Mucosa of descending colon (tissue), 3 donors: Measurements from ENCODE around the gene SMIM35. TPM values are rescaled to one million over a fixed set of nuclear protein-coding genes. Genes with fewer than 3 reads are reported as not detected.

Experiments
- ATAC-seq: fragments of 200-7000 bp; cut with Tn5 transposase; one replicate; pipeline ENCODE4 v1.9.1; 2020; ENCODE audit warnings: mild to moderate bottlenecking, moderate library complexity
- DNase-seq, 3 donors: peaks; one replicate each; pipeline ENCODE4 v3.0.0-alpha.2; 2020
- H3K36me3 ChIP-seq: fragments of 200-600 bp; one replicate; pipeline ENCODE4 v1.8.0; 2021; ENCODE audit warnings: low read depth, mild to moderate bottlenecking
- H3K4me1 ChIP-seq: fragments of 200-600 bp; one replicate; pipeline ENCODE4 v1.8.0; 2021; ENCODE audit warnings: low read depth, mild to moderate bottlenecking
- H3K4me3 ChIP-seq: fragments of 200-600 bp; one replicate; pipeline ENCODE4 v1.8.0; 2021; ENCODE audit warnings: mild to moderate bottlenecking
- H3K9me3 ChIP-seq: fragments of 200-600 bp; one replicate; pipeline ENCODE4 v1.8.0; 2021; ENCODE audit warnings: mild to moderate bottlenecking
- CTCF ChIP-seq: fragments of 200-600 bp; IDR thresholded peaks from one replicate; pipeline ENCODE4 v1.8.0; 2022; ENCODE audit warnings: antibody characterized with exemption, mild to moderate bottlenecking
- intact Hi-C, 2 donors: fragments of 100-400 bp; cut with DNase I in 1 of 2; cut with micrococcal nuclease in 1 of 2; formaldehyde crosslinking; loops; one replicate each; pipeline versions ENCODE4 v1.11.0 to v1.11.1; 2022; cut with DNase I, micrococcal nuclease
- total RNA-seq, 3 donors: library from RNA; stranded (reverse); fragmentation: NEBNext Ultra II Directional in 2 of 3; extraction: Animal tissue kit (Norgen Biotek cat#: 25700) in 2 of 3; gene quantifications; one replicate each; pipeline versions ENCODE4 v1.2.1 to v1.2.4, GENCODE V29; 2021 to 2023
- donor health status: DM: no; HTN: no; CAD: no; lungs with moderate emphysema.
- donor health status: DM: no; HTN: no; CAD: no.
- donor health status: DM: no; HTN: yes; CAD: no.

SMIM35 gene
- total RNA-seq, 3 donors from 2014 or later, result not detected

GRCh38 chr11:118017631-118018315, 69.0 kb downstream of the SMIM35 start:
- Histone ChIP-seq H3K36me3 (no peaks in the 10 kb centered on the region), H3K9me3 (peaks cover 3% of the 10 kb centered on the region), H3K4me3 (no peak overlapping the region), H3K4me1 (no peaks in the 10 kb centered on the region)
- ATAC-seq (no peak), DNase-seq (no peak)
- TF ChIP-seq CTCF, result no peak
- intact Hi-C loops, result no loop called here

DNA sequence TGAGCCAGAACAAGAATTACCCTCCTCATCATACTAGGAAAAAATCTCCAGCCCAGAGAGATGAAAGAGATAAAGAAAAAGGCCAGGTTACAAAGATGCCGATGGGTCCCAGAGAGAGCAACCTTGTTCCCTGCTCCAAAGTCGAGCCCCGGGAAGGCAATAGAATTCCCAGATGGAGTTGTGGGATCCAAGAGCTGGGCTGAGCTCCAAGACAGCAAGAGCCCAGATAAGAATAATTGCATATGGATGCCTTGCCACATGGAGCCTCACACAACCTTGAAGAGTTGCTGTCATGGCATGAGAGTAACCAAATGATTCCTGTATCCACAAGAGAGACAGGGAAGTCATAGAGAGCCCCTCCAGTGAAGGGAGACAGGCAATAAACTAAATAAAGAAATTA, 69.7 kb downstream of the SMIM35 start:
- Histone ChIP-seq H3K9me3 (peaks cover 3% of the 10 kb centered on the region), H3K4me3 (no peak overlapping the region), H3K36me3 (no peaks in the 10 kb centered on the region), H3K4me1 (no peaks in the 10 kb centered on the region)
- no peak for ATAC-seq
- no peak for TF ChIP-seq CTCF
- intact Hi-C loops, result no loop called here
- DNase-seq, result no peak

DNA sequence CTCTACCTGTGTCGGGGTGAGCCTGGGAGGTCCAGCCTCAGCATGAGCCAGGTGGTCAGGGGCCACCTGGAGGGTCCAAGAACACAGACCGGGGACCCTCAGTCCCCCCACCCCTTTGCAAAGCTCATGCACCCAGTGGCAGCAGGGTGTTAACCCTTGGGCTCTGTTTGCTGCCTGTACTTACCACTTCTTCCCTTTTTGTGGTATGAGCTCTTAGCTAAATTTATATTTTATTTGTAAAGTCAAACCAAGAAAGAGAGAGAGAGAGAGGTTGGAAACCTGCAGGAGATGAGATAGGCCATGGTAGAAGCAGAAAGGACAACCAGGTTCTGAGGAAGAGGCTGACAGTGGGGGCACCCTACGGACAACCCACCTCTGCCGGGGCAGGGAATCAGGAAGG, 70.7 kb downstream of the SMIM35 start:
- no peak for DNase-seq
- Histone ChIP-seq H3K9me3 (peaks cover 3% of the 10 kb centered on the region), H3K4me1 (no peaks in the 10 kb centered on the region), H3K36me3 (no peaks in the 10 kb centered on the region), H3K4me3 (no peak overlapping the region)
- peak; percentile 14 for ATAC-seq
- intact Hi-C loops, result no loop called here
- TF ChIP-seq CTCF, result no peak

DNA sequence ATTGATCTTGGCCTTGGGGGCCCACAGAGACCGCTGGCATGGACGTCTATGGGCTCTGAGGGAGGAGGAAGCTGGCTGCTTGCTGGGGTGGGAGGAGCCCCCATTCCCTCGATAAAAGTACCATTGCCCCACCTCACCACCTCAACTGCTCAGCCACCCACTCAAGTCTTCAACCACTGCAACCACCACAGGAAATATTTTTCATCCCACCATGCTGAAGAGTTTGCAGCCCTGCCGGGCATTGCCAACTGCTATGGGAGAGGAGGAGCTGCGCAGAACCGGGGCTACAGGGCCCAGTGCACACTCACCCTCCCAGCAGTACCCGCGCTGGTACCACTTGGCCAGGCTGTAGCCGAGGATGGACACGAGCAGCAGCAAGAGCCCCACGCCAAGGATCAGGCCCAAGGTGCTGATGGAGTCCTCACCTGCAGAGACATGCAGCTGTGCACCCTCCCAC, 71.3 kb downstream of the SMIM35 start:
- Histone ChIP-seq H3K36me3 (no peaks in the 10 kb centered on the region), H3K4me1 (no peaks in the 10 kb centered on the region), H3K9me3 (peaks cover 3% of the 10 kb centered on the region), H3K4me3 (no peak overlapping the region)
- DNase-seq (no peak), ATAC-seq (peak; percentile 3)
- TF ChIP-seq CTCF, result no peak
- intact Hi-C loops, result no loop called here

DNA sequence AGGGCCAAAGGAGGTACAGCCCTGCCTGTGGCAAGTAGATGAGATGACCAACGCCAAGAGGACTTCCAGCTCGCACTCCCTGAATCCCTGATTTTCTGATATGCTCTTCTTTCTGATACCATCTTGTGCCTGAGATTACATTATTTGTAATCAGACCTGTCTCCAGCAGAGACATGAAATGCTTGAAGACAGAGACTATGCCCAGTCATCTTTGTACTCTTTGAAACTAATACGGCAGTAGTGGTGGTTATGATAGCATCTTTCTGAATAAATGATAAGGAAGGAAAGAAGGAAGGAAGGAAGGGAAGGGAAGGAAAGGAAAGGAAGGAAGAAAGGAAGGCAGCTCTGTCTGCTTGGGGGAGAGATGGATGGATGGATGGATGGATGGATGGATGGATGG, 72.7 kb downstream of the SMIM35 start:
- ATAC-seq (no peak), DNase-seq (no peak)
- TF ChIP-seq CTCF, result no peak
- intact Hi-C loops, result no loop called here
- no peaks in the 10 kb centered on the region for H3K4me1 ChIP-seq
- H3K9me3 ChIP-seq, result peaks cover 3% of the 10 kb centered on the region
- H3K36me3 ChIP-seq, result no peaks in the 10 kb centered on the region
- no peak overlapping the region for H3K4me3 ChIP-seq
